Ovary (tissue), 3 donors: ENCODE measurements around the gene RNASE13.

Experiments
- POLR2A ChIP-seq: fragments of 450-650 bp; IDR thresholded peaks from one replicate; pipeline ENCODE4 v1.6.1; 2017; ENCODE audit warnings: antibody characterized with exemption, mild to moderate bottlenecking, moderate library complexity
- TF ChIP-seq, protein P1 (sequence below), 3 donors: fragments of 450-650 bp in 2 of 3; fragments of 200-600 bp in 1 of 3; IDR thresholded peaks; one replicate each; pipeline versions ENCODE4 v1.5.1 to v1.8.0; 2016 to 2022; ENCODE audit warnings: antibody characterized with exemption in 3 of 3, mild to moderate bottlenecking in 1 of 3
- donor health status: DM: no; HTN: no; CAD: no.

DNA sequence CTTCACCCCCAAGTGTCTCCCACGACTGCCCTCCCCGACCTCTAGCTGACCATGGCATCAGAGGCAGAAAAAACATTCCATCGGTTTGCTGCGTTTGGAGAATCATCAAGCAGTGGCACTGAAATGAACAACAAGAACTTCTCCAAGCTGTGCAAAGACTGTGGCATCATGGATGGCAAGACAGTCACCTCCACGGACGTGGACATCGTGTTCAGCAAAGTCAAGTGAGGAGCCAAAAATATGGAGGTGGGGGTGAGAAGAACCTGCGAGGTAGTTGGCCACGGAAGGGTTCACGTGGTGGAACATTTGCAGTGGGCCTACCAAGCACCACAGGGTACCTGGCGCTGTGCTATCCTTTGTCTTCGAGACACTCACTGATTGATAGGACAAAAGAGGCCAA lies 4.1 kb downstream of the RNASE13 start:
- TF ChIP-seq, protein P1, sequence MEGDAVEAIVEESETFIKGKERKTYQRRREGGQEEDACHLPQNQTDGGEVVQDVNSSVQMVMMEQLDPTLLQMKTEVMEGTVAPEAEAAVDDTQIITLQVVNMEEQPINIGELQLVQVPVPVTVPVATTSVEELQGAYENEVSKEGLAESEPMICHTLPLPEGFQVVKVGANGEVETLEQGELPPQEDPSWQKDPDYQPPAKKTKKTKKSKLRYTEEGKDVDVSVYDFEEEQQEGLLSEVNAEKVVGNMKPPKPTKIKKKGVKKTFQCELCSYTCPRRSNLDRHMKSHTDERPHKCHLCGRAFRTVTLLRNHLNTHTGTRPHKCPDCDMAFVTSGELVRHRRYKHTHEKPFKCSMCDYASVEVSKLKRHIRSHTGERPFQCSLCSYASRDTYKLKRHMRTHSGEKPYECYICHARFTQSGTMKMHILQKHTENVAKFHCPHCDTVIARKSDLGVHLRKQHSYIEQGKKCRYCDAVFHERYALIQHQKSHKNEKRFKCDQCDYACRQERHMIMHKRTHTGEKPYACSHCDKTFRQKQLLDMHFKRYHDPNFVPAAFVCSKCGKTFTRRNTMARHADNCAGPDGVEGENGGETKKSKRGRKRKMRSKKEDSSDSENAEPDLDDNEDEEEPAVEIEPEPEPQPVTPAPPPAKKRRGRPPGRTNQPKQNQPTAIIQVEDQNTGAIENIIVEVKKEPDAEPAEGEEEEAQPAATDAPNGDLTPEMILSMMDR (IDR thresholded peaks at IDR 0.05) = no peak
- no peak for TF ChIP-seq POLR2A
